Parathyroid adenoma (tissue), 2 donors: ENCODE results near the gene MAZ.

Experiments
- H2AFZ ChIP-seq: fragments of 300-600 bp; sonication (generic); one replicate; pipeline ENCODE4 v1.7.0; 2017; ENCODE audit warnings: antibody characterized with exemption, mild to moderate bottlenecking
- H3K27ac ChIP-seq: fragments of 300-600 bp; sonication (generic); one replicate; pipeline ENCODE4 v1.7.0; 2017
- H3K27me3 ChIP-seq: fragments of 300-600 bp; sonication (generic); one replicate; pipeline ENCODE4 v1.7.0; 2017; ENCODE audit warnings: low read length; ENCODE audit not compliant: control insufficient read depth, insufficient read depth
- H3K36me3 ChIP-seq: fragments of 300-600 bp; sonication (generic); one replicate; pipeline ENCODE4 v1.7.0; 2017; ENCODE audit warnings: low read length; ENCODE audit not compliant: control insufficient read depth, insufficient read depth
- H3K4me1 ChIP-seq: fragments of 300-600 bp; sonication (generic); one replicate; pipeline ENCODE4 v1.7.0; 2017; ENCODE audit warnings: control low read depth
- H3K4me2 ChIP-seq: fragments of 300-600 bp; sonication (generic); one replicate; pipeline ENCODE4 v1.7.0; 2017; ENCODE audit warnings: low read length
- H3K4me3 ChIP-seq: fragments of 300-600 bp; sonication (generic); one replicate; pipeline ENCODE4 v1.7.0; 2017; ENCODE audit warnings: low read depth, low read length
- H3K79me2 ChIP-seq: fragments of 300-600 bp; sonication (generic); one replicate; pipeline ENCODE4 v1.7.0; 2017; ENCODE audit warnings: control low read depth
- H3K9ac ChIP-seq: fragments of 300-600 bp; sonication (generic); one replicate; pipeline ENCODE4 v1.7.0; 2017; ENCODE audit warnings: mild to moderate bottlenecking
- H3K9me3 ChIP-seq: fragments of 300-600 bp; sonication (generic); one replicate; pipeline ENCODE4 v1.7.0; 2017; ENCODE audit warnings: low read length; ENCODE audit not compliant: control insufficient read depth
- CTCF ChIP-seq: fragments of 300-600 bp; sonication (generic); IDR thresholded peaks from one replicate; pipeline ENCODE4 v1.7.0; 2017; ENCODE audit warnings: antibody characterized with exemption, mild to moderate bottlenecking
- donor health status: primary hyperparathyroidism.

Gene MAZ

GRCh38 chr16:29815032-29815721, 8.8 kb downstream of the MAZ start:
- Histone ChIP-seq H3K27ac (peak overlapping the region; percentile 95), H3K9ac (no peak overlapping the region), H2AFZ (peak overlapping the region; percentile 77), H3K4me1 (peaks cover 21% of the 10 kb centered on the region), H3K36me3 (no peaks in the 10 kb centered on the region), H3K9me3 (no peaks in the 10 kb centered on the region), H3K79me2 (peaks cover 17% of the 10 kb centered on the region), H3K4me2 (peak overlapping the region; percentile 80), H3K4me3 (peak overlapping the region; percentile 46), H3K27me3 (no peaks in the 10 kb centered on the region)
- TF ChIP-seq CTCF = no peak

GRCh38 chr16:29815793-29816693, 9.7 kb downstream of the MAZ start, which contains the start of gene PAGR1:
TSS of gene PAGR1 (plus strand) at chr16:29816152. CDS start at chr16:29816526, 374 bp downstream.
- Histone ChIP-seq H3K4me1 (peaks cover 13% of the 10 kb centered on the region), H3K79me2 (peaks cover 17% of the 10 kb centered on the region), H3K4me3 (peak within 1 kb of the TSS; percentile 89), H3K36me3 (no peaks in the 10 kb centered on the region), H3K27ac (peak within 1 kb of the TSS; percentile 95), H3K4me2 (peak within 1 kb of the TSS; percentile 89), H2AFZ (peak within 1 kb of the TSS; percentile 96), H3K9me3 (no peaks in the 10 kb centered on the region), H3K27me3 (no peaks in the 10 kb centered on the region), H3K9ac (peak within 1 kb of the TSS; percentile 47)
- peak; percentile 93 for TF ChIP-seq CTCF

- Histone ChIP-seq H3K4me1 (peaks cover 18% of the 10 kb centered on the region), H3K9me3 (no peaks in the 10 kb centered on the region), H3K4me3 (peak overlapping the region; percentile 89), H2AFZ (peak overlapping the region; percentile 96), H3K36me3 (no peaks in the 10 kb centered on the region), H3K4me2 (peak overlapping the region; percentile 89), H3K27ac (peak overlapping the region; percentile 95), H3K79me2 (peaks cover 17% of the 10 kb centered on the region), H3K27me3 (no peaks in the 10 kb centered on the region), H3K9ac (peak overlapping the region; percentile 47)
- no peak for TF ChIP-seq CTCF
These were observed 10.5 kb downstream of the MAZ start for GRCh38 chr16:29816694-29817441.

GRCh38 chr16:29818082-29818481, 11.8 kb downstream of the MAZ start:
- H3K9ac ChIP-seq = no peak overlapping the region
- TF ChIP-seq CTCF = no peak
- peaks cover 25% of the 10 kb centered on the region for H3K4me1 ChIP-seq
- no peaks in the 10 kb centered on the region for H3K27me3 ChIP-seq
- peaks cover 26% of the 10 kb centered on the region for H3K79me2 ChIP-seq
- H3K4me2 ChIP-seq = no peak overlapping the region
- no peak overlapping the region for H3K4me3 ChIP-seq
- H3K36me3 ChIP-seq = no peaks in the 10 kb centered on the region
- no peak overlapping the region for H3K27ac ChIP-seq
- no peak overlapping the region for H2AFZ ChIP-seq
- H3K9me3 ChIP-seq = no peaks in the 10 kb centered on the region
